ENCODE data around the gene RPL19.

Gene RPL19

GRCh38 chr17:39204245-39204644, 4.2 kb downstream of the RPL19 start:
- DNase-seq (ENCODE audit: low read depth in 2 of 2): no peak
- no peak for TF ChIP-seq CTCF (IDR thresholded peaks at IDR 0.05; ENCODE audit: low read depth, low read length)
- no peak overlapping the region for H3K4me3 ChIP-seq (replicated peaks in 1 of 2; ENCODE audit: low read depth in 2 of 2, low read length in 2 of 2)

GRCh38 chr17:39205112-39205526, 5.0 kb downstream of the RPL19 start:
- no peak for TF ChIP-seq CTCF (IDR thresholded peaks at IDR 0.05; ENCODE audit: low read depth, low read length)
- DNase-seq (ENCODE audit: low read depth in 2 of 2): no peak
- H3K4me3 ChIP-seq (replicated peaks in 1 of 2; ENCODE audit: low read depth in 2 of 2, low read length in 2 of 2): no peak overlapping the region

- TF ChIP-seq CTCF (IDR thresholded peaks at IDR 0.05; ENCODE audit: low read depth, low read length): no peak
- no peak for DNase-seq (ENCODE audit: low read depth in 2 of 2)
- H3K4me3 ChIP-seq (replicated peaks in 1 of 2; ENCODE audit: low read depth in 2 of 2, low read length in 2 of 2): no peak overlapping the region
These were observed 8.1 kb downstream of the RPL19 start for GRCh38 chr17:39208136-39208535.

GRCh38 chr17:39208893-39209292, 8.8 kb downstream of the RPL19 start:
- TF ChIP-seq CTCF (IDR thresholded peaks at IDR 0.05; ENCODE audit: low read depth, low read length): no peak
- no peak overlapping the region for H3K4me3 ChIP-seq (replicated peaks in 1 of 2; ENCODE audit: low read depth in 2 of 2, low read length in 2 of 2)
- DNase-seq (ENCODE audit: low read depth in 2 of 2): no peak

GRCh38 chr17:39209317-39210092, 9.4 kb downstream of the RPL19 start:
- peak; percentile 46 to 71 for DNase-seq (ENCODE audit: low read depth in 2 of 2)
- no peak for TF ChIP-seq CTCF (IDR thresholded peaks at IDR 0.05; ENCODE audit: low read depth, low read length)
- peak overlapping the region; percentile 29 to 43 for H3K4me3 ChIP-seq (replicated peaks in 1 of 2; ENCODE audit: low read depth in 2 of 2, low read length in 2 of 2)

- H3K4me3 ChIP-seq (replicated peaks in 1 of 2; ENCODE audit: low read depth in 2 of 2, low read length in 2 of 2): peak overlapping the region; percentile 29 to 43
- TF ChIP-seq CTCF (IDR thresholded peaks at IDR 0.05; ENCODE audit: low read depth, low read length): no peak
- DNase-seq (ENCODE audit: low read depth in 2 of 2): no peak
These were observed 10.0 kb downstream of the RPL19 start for GRCh38 chr17:39210093-39210434.

Measured in cardiac fibroblast (primary cell).